PC-9 (cell line): ENCODE measurements around the gene ADIPOR1. TPM values are rescaled to one million over a fixed set of nuclear protein-coding genes. Genes with fewer than 3 reads are reported as not detected.

Experiments
- BruUV-seq: library from RNA; stranded (reverse); fragments of 400-500 nt; replicated peaks from 2 replicates; lab custom pipeline; 2021; lab: Mats Ljungman, UMichigan
- CTCF ChIA-PET: fragments of 300-600 bp; sonication (Branson Sonifier 250); formaldehyde crosslinking; loops from one replicate; lab custom pipeline; 2022; ENCODE audit warnings: antibody characterized with exemption; lab: Charles Lee
- POLR2A ChIA-PET: fragments of 300-600 bp; sonication (Branson Sonifier 250); formaldehyde crosslinking; loops from one replicate; lab custom pipeline; 2022; ENCODE audit warnings: antibody characterized with exemption; ENCODE audit not compliant: unreplicated experiment; lab: Charles Lee
- DNase-seq, 2 experiments: peaks; one replicate each; pipeline versions ENCODE4 v3.0.0 to v3.0.0-alpha.2; 2015 to 2022; ENCODE audit warnings: mixed read lengths in 1 of 2
- H2AFZ ChIP-seq: fragments of 200-600 bp; sonication (generic); 2 replicates; pipeline ENCODE4 v1.8.1; 2017; ENCODE audit warnings: antibody characterized with exemption
- H3F3A ChIP-seq: fragments of 200-600 bp; sonication (generic); 2 replicates; pipeline ENCODE4 v1.8.1; 2017; ENCODE audit warnings: antibody characterized with exemption, mild to moderate bottlenecking, low read depth; ENCODE audit not compliant: insufficient read depth
- H3K27ac ChIP-seq: fragments of 200-600 bp; sonication (generic); 2 replicates; pipeline ENCODE4 v1.6.1; 2016; ENCODE audit warnings: mixed run types
- H3K27me3 ChIP-seq: fragments of 200-600 bp; sonication (generic); 2 replicates; pipeline ENCODE4 v1.6.1; 2016; ENCODE audit warnings: low read depth, mixed run types; ENCODE audit not compliant: insufficient read depth
- H3K36me3 ChIP-seq: fragments of 200-600 bp; sonication (generic); 2 replicates; pipeline ENCODE4 v1.6.1; 2016; ENCODE audit warnings: low read depth, mixed run types
- H3K4me1 ChIP-seq: fragments of 200-600 bp; sonication (generic); replicated peaks from 2 replicates; pipeline ENCODE4 v1.6.1; 2016; ENCODE audit warnings: mixed run types; ENCODE audit not compliant: insufficient read depth
- H3K4me2 ChIP-seq: fragments of 200-600 bp; sonication (generic); 2 replicates; pipeline ENCODE4 v1.6.1; 2017; ENCODE audit warnings: mixed run types
- H3K4me3 ChIP-seq: fragments of 200-600 bp; sonication (generic); 2 replicates; pipeline ENCODE4 v1.6.1; 2016; ENCODE audit warnings: mixed run types
- H3K79me2 ChIP-seq: fragments of 200-600 bp; sonication (generic); 2 replicates; pipeline ENCODE4 v1.6.1; 2017; ENCODE audit warnings: low read depth, mixed run types
- H3K9me2 ChIP-seq: fragments of 200-600 bp; sonication (generic); 2 replicates; pipeline ENCODE4 v1.8.1; 2017; ENCODE audit warnings: mild to moderate bottlenecking; ENCODE audit not compliant: insufficient read depth
- H3K9me3 ChIP-seq: fragments of 200-600 bp; sonication (generic); 2 replicates; pipeline ENCODE4 v1.8.1; 2016; ENCODE audit warnings: low read depth; ENCODE audit not compliant: insufficient read depth
- H4K20me1 ChIP-seq: fragments of 200-600 bp; sonication (generic); 2 replicates; pipeline ENCODE4 v1.8.1; 2017; ENCODE audit not compliant: insufficient read depth
- CTCF ChIP-seq: fragments of 200-600 bp; sonication (generic); conservative IDR thresholded peaks from 2 replicates; pipeline ENCODE4 v1.6.1; 2017; ENCODE audit warnings: mixed run types, antibody characterized with exemption, mild to moderate bottlenecking, moderate library complexity
- EZH2 ChIP-seq: fragments of 200-600 bp; sonication (generic); IDR thresholded peaks from 2 replicates; pipeline ENCODE4 v1.8.0; 2017; ENCODE audit warnings: antibody characterized with exemption, low read depth
- intact Hi-C: fragments of 100-400 bp; cut with micrococcal nuclease; formaldehyde crosslinking; loops from one replicate; pipeline ENCODE4 v1.10.0; 2022; ENCODE audit not compliant: unreplicated experiment
- total RNA-seq: library from RNA; stranded (reverse); gene quantifications from 2 replicates; pipeline ENCODE4 v1.2.3, GENCODE V29; 2021

The ADIPOR1 gene
- total RNA-seq, 1 experiment from 2014 or later: 102 TPM

DNA sequence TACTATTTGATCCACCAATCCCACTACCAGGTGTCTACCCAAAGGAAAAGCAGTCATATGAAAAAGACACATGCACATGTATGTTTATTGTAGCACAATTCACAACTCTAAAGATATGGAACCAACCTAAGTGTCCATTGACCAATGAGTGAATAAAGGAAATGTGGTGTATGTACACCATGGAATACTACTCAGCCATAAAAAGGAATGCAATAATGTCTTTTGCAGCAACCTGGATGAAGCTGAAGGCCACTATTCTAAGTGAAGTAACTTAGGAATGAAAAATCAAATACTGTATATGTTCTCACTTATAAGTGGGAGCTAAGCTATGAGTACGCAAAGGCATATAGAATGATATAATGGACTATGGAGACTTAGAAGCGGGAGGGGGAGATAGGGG lies 12.6 kb downstream of the ADIPOR1 start:
- Histone ChIP-seq H3K9me3 (no peaks in the 10 kb centered on the region), H3K36me3 (peaks cover 42% of the 10 kb centered on the region), H3K4me2 (no peak overlapping the region), H3F3A (peaks cover 14% of the 10 kb centered on the region; the same call in 1 of the 2 replicates), H3K27me3 (no peaks in the 10 kb centered on the region), H2AFZ (no peak overlapping the region), H4K20me1 (peaks cover 4% of the 10 kb centered on the region), H3K9me2 (no peaks in the 10 kb centered on the region), H3K79me2 (no peaks in the 10 kb centered on the region), H3K4me3 (no peak overlapping the region), H3K27ac (no peak overlapping the region), H3K4me1 (no peaks in the 10 kb centered on the region)
- CTCF ChIA-PET: no interaction called here
- no peak for DNase-seq
- no TSS peak for BruUV-seq
- TF ChIP-seq EZH2: no peak
- no peak for TF ChIP-seq CTCF
- POLR2A ChIA-PET: no interaction called here
- intact Hi-C loops: no loop called here

- H3K4me2 ChIP-seq: no peak overlapping the region
- H3K9me2 ChIP-seq: no peaks in the 10 kb centered on the region
- TF ChIP-seq EZH2: no peak
- TF ChIP-seq CTCF: no peak
- peaks cover 39% of the 10 kb centered on the region for H3K36me3 ChIP-seq
- intact Hi-C loops: no loop called here
- H3F3A ChIP-seq: peaks cover 14% of the 10 kb centered on the region; the same call in 1 of the 2 replicates
- no peaks in the 10 kb centered on the region for H3K27me3 ChIP-seq
- no peak overlapping the region for H3K4me3 ChIP-seq
- no peaks in the 10 kb centered on the region for H3K79me2 ChIP-seq
- no peaks in the 10 kb centered on the region for H3K4me1 ChIP-seq
- no peak for DNase-seq
- POLR2A ChIA-PET: no interaction called here
- H3K27ac ChIP-seq: no peak overlapping the region
- CTCF ChIA-PET: no interaction called here
- H2AFZ ChIP-seq: no peak overlapping the region
- no TSS peak for BruUV-seq
- peaks cover 4% of the 10 kb centered on the region for H4K20me1 ChIP-seq
- H3K9me3 ChIP-seq: no peaks in the 10 kb centered on the region
These were observed 13.6 kb downstream of the ADIPOR1 start for GRCh38 chr1:202944438-202944921.

GRCh38 chr1:202942426-202942825 lies 15.7 kb downstream of the ADIPOR1 start:
- peaks cover 4% of the 10 kb centered on the region for H4K20me1 ChIP-seq
- POLR2A ChIA-PET: no interaction called here
- peaks cover 22% of the 10 kb centered on the region; the same call in 1 of the 2 replicates for H3F3A ChIP-seq
- H3K27ac ChIP-seq: no peak overlapping the region
- no peak for DNase-seq
- BruUV-seq: no TSS peak
- H3K79me2 ChIP-seq: no peaks in the 10 kb centered on the region
- no peaks in the 10 kb centered on the region for H3K9me2 ChIP-seq
- H2AFZ ChIP-seq: no peak overlapping the region
- H3K4me3 ChIP-seq: no peak overlapping the region
- no peaks in the 10 kb centered on the region for H3K27me3 ChIP-seq
- TF ChIP-seq EZH2 (no peak), CTCF (no peak)
- no peaks in the 10 kb centered on the region for H3K9me3 ChIP-seq
- CTCF ChIA-PET: no interaction called here
- no peaks in the 10 kb centered on the region for H3K4me1 ChIP-seq
- H3K36me3 ChIP-seq: peaks cover 39% of the 10 kb centered on the region
- intact Hi-C loops: no loop called here
- no peak overlapping the region for H3K4me2 ChIP-seq
